ENCODE data around the gene MORN4.

GRCh38 chr10:97570146-97570788, 63.0 kb downstream of the MORN4 start:
- TF ChIP-seq CTCF (conservative IDR thresholded peaks at IDR 0.05; ENCODE audit: low read length) (no peak), EZH2phosphoT487 (IDR thresholded peaks at IDR 0.05; ENCODE audit: borderline replicate concordance, low read depth, low read length) (no peak)
